ENCODE data around the gene NLRC5.
"Not testable (repeated sequence)": the region's sequence is repeated elsewhere in the genome, so short reads cannot be mapped to it uniquely, and the experiment has no call there.

The NLRC5 gene

DNA sequence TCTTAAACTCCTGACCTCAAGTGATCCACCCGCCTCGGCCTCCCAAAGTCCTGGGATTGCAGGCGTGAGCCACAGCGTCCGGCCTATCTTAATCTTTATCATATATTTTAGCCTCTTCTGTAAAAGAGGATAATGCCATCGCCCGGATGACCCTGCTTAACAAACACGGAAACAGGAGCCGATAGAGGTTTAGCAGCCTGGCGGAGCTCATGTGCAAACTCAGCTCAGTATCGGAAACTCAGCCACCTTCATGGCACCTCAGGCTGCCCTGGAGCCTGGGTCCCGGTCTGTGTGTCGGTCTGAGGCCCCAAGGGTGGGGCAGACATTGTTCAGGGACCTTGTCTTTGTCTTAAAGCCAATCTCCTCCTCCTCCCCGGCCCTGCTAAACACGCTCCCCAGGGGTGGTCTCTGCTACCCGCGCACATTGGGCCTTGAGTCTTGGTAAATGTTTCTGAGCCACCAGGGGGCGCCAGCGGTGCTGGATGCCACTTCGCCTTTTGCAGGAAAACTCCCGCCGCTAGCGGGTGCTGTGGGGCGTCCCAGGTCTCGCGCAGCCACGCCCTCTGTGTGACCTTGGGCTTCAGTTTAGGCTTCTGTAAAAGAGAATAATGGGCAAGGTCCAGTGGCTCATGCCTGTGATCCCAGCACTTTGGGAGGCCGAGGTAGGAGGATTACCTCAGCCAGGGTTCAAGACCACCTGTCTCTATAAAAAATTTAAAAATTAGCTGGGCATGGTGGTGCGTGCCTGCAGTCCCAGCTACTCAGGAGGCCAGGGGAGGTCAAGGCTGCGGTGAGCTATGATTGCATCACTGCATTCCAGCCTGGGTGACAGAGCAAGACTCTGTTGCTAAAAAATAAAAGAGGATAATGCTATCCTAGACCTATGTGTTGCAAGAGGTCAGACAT lies 24.9 kb upstream of the NLRC5 start:
- FAIRE-seq, result no peak

DNA sequence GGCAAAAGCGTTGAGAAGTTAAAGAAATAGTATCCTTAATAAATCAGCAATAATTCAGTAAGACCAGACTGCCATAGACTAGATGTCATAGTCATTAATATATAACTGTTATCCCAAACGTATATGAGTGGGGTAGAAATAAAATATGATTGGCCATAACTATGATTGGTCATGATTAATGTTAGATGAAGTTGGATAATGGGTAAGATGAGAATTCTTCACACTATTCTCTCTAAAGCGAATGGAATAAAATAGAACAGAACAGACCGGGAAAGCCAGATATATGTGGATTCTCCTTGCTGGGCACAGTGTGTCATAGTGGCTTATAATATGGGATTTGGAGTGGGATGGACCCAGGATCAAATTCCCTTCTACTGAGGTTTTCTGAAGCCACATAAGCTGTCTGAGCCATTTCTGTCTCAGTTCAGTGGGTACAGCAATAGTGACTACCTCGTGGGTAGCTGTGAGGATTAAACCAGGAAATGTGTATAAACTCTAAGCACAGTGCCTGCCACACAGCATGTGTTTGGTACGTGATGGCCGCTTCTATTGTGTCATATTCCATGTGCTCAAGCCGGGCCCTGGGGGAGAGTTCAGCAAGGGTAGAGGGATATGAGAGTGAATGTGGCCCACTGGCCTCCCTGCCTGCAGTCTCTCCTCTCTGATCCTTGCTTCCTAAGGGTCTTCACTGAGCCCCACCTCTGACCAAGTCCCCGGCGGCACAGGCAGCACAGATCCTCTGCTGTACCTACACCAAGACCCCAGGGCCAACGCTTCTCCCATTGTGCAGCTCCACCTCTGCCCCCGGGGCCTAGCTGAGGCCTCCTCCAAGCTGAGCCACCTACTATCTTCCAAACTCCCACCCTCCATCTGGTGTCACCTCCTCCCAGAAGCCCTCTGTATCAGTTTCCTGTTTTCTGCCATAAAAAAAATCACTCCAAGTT lies 23.9 kb upstream of the NLRC5 start:
- FAIRE-seq, result no peak

DNA sequence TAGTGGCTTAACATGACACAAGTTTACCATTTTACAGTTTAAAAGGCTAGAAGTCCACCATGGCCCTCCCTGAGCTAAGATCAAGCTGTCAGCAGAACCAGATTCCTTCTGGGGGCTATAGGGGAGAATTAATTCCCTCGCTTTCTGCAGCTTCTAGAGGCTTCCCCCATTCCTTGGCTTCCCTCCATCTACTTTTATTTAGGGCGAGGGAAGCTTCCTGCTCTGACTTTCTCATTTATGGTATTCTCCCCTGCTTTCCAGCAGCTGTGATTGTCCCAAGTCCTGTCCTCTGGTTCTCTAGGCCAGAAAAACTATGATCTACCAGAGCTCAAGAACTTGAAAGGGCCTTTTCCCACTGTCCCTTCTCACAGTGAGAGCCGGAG lies 23.3 kb upstream of the NLRC5 start:
- FAIRE-seq, result no peak

DNA sequence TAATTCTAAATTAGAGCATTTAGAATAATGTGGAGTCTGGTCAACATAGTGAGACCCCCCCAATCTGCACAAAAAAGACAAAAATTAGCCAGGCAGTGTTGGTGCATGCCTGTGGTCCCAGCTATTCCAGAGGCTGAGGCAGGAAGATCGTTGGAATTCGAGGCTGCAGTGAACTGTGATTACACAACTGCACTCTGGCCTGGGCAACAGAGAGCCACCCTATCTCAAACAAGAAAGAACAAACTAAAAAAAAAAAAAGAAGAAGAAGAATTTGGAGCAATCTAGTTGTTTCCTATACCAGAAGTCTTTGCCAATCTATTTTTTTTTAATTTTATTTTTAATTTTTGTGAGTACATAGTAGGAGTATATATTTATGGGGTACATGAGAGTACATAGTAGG lies 21.6 kb upstream of the NLRC5 start:
- FAIRE-seq, result no peak

DNA sequence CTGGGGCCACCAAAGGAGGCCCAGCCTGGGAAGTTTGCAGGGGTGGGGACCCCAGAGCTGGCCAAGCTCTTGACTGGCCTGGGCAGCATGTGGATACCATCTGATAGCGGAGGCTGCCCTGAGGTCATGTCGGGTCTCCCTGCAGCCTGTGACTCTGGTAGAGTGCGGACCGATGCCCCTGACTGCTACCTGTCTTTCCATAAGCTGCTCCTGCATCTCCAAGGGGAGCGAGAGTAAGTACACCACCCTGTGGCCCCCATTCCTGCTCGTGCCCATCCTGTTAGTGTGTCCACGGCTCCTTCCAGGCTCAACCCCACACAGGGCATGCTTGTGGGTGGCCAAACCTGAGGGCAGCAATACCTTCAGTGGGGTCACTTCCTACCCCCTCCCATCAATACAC lies 19.6 kb upstream of the NLRC5 start:
- FAIRE-seq, result no peak

DNA sequence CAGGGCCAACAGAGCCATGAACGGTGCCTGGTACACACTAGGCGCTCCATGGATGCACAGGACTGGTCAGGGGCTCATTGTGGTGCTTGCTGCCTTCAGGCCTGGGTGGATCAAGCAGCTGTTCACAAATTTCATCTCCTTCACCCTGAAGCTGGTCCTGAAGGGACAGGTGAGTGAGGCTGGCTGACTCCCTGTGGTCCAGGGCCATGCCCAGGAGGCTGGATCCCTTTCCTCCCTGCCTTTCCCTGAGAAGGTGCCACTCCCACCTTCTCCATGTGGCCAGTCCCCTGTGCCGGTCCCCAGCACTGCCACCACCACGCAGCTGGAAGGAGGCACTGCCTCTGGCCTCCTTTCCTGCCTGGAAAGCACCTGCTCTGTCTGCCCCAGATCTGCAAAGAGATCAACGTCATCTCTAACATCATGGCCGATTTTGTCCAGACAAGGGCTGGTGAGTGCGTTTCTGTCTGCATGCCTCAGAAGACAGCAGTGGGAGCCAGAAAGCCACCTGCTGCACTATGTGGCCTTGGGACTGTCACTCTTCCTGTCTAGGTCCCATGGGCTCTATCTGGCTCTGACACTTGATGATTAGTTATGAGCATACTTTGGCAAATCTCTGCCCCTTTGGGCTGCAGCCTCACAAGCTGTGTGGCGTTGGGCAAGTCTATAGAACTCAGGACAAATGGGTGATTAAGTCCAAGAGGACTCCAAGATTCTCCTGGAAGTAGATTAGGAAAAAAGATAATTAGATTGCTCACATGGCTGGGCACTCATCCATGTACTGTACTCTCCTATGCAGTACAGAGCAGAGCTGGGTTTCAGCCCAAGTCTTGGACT lies 18.2 kb upstream of the NLRC5 start:
- FAIRE-seq, result no peak

DNA sequence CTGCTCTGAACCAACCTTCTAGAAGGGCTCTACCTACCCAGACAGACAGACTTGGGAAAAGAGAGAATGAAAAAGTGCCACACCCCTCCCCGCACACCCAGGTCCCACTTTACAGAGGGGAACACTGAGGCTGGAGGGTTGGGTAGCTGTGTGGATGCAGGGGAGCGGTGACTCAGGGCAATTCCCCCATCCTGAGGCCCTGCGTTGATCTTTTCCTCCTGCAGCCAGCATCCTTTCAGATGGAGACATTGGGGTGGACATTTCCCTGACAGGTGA lies 17.7 kb upstream of the NLRC5 start:
- no peak for FAIRE-seq

DNA sequence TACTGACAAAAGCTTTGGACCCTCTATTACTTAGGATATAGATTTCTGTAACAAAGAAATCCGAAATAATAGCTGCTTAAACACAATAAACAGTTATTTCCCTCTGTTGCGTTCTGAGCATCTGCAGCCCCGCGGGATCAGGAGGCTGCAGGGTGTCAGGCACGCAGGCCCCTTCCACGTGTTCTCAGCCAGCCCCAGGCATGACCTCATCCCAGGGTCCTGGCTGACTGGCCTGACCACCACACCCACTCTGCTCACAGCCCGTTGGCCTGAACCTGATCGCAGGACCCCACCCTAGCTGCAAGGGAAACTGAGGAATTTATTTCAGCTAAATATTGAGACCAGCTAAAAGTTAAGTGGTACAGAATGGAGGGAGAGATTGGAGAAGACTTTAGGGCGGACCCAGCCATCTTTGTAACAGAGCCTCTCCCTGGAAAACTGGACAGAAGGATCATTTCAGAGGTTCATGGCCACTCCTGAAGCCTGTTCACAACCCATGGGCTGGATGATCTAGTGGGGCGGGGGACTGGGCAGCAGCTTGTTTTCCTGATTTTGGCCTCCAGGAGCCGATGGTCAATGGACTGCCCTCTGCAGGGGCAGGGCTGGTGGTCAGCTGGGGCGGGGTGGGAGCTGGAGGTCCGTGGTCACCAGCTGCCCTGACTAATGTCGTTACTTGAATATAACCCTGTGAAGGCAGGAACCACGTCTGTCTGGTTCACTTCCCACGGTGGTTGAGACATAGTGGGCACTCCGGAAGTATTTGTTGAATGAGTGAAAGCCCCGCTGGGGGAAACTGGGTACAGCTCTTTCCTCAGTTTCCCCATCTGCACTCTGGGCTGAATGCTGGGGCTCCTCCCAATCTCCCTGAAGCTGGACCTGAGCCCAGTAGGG lies 16.7 kb upstream of the NLRC5 start:
- FAIRE-seq, result no peak

DNA sequence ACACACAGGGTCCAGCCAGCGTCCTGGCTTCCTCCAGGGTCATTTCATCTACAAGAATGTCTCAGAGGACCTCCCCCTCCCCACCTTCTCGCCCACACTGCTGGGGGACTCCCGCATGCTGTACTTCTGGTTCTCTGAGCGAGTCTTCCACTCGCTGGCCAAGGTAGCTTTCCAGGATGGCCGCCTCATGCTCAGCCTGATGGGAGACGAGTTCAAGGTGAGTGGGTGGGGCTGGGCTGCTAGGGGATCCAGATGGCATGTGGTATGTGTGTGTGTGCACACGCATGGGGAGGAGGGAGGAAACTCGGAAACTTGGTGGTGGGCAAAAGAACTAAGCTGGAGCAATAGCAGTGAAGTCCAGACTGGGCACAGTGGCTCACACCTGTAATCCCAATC lies 16.1 kb upstream of the NLRC5 start:
- FAIRE-seq, result no peak

DNA sequence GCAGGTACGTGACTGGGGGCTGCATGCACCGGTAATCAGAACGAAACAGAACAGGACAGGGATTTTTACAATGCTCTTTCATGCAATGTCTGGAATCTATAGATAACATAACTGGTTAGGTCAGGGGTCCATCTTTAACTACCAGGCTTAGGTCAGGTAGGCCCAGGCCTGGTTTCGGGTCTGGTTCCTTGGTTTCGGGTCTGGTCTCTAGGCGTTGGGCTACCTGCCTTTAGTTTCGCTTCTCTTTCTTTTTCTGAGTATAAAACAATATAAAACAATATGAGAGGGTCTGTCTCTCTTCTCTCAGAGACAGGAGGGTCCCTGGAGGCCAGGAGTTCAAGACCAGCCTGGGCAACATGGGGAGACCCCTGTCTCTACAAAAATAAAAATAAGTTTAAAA lies 15.5 kb upstream of the NLRC5 start:
- not testable (repeated sequence) for FAIRE-seq

DNA sequence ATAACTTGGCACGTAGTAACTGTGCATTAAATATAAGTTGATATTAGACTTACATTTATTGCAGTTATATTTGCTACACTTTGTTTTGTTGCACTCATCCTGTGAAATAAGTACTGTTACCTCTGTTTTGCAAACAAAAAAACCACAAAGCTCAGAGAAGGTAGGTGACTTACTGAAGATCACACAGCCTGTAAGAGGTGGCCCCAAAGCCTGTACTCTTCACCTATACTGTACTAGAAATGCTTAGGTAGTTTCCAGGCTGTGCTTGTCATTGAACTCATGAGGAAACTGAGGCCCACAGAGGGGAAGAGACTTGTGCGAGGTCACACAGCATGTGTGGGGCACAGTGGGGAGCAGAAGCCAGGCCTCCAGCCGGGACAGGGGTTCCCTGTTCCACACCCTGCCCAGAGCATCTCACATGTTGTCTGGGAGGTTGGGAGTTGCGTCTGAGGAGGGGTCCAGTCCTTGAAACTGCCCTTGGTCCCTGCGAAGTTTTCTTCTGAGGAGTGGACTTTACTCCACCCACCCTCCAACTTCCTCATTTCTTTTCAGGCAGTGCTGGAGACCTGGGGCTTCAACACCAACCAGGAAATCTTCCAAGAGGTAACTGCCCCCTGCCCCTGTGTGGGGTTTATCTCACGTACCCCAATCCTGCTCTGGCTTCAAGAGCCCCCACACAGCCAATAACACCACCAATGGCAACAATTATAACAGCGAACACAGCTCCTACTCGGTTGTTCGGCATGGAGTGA lies 14.6 kb upstream of the NLRC5 start:
- FAIRE-seq, result no peak

DNA sequence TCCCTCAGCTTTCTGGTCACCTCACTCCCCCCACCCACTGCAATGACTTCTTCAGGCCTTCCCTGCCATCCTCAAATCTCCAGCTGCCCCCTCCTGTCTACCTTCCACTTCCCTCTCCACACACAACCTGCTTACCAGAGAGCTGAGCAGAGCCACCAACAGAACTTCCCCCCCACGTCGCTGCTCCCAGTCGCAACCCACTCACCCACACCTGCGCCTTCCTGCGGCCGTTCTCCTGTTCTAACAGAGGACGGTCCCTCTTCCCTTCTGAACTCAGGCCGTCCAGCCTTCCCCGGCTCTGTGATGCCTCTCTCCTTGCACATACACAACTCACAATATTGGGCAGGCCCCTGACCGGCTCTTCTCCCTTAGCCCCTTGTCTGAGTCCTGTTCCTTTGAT lies 13.6 kb upstream of the NLRC5 start:
- FAIRE-seq, result no peak

DNA sequence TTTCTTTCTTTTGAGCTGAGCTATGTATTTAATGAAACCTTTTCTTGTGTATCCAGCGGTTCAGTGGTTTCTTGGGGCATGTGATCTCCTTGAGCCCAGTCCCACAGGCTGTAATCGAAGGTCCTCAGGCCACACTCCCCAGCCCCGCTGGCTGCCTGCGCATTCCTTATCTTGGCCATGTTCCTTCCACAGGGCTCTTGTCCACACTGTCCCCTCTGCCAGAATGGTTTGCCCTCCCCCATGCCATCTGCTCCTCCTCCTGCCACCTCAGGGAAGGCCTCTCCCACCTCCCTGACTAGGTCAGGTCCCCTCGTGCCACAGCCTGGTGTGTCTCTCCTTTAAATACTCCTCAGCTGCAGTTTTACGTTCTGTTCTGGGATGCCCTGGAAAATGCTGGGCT lies 12.1 kb upstream of the NLRC5 start:
- no peak for FAIRE-seq

DNA sequence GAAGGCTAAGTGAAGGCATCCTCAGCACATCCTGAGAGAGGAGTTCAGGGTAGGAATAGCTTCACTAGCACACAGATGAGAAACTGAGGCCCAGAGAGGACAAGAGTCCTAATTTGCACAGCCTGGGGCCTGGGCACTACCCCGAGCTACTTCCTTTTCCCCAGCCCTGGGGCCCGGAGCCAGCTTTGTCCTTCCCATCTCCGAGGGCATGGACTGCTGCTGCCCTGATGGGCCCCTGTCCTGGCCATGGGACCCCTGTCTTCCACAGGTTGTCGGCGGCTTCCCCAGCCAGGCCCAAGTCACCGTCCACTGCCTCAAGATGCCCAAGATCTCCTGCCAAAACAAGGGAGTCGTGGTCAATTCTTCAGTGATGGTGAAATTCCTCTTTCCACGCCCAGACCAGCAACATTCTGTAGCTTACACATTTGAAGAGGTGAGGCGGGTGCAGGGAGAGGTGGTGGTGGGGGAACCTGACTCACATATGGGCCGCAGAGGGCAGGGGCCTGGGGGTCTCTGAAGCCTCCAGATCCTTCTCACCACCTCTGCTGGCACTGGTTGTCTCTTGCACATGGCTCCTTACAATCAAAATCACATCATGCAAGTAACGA lies 11.4 kb upstream of the NLRC5 start:
- no peak for FAIRE-seq

DNA sequence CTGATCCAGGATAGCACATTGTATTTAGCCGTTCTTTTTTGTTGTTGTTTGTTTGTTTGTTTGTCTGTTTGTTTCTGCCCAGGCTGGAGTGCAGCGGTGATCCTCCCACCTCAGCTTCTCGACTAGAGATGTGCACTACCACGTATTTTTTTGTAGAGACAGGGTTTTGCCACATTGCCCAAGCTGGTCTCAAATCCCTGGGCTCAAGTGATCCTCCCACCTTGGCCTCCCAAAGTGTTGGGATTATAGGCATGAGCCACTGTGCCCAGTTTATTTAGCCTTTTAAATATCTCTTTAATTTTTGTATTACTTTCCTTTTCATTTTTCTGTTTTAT lies 9.2 kb upstream of the NLRC5 start:
- no peak for FAIRE-seq

DNA sequence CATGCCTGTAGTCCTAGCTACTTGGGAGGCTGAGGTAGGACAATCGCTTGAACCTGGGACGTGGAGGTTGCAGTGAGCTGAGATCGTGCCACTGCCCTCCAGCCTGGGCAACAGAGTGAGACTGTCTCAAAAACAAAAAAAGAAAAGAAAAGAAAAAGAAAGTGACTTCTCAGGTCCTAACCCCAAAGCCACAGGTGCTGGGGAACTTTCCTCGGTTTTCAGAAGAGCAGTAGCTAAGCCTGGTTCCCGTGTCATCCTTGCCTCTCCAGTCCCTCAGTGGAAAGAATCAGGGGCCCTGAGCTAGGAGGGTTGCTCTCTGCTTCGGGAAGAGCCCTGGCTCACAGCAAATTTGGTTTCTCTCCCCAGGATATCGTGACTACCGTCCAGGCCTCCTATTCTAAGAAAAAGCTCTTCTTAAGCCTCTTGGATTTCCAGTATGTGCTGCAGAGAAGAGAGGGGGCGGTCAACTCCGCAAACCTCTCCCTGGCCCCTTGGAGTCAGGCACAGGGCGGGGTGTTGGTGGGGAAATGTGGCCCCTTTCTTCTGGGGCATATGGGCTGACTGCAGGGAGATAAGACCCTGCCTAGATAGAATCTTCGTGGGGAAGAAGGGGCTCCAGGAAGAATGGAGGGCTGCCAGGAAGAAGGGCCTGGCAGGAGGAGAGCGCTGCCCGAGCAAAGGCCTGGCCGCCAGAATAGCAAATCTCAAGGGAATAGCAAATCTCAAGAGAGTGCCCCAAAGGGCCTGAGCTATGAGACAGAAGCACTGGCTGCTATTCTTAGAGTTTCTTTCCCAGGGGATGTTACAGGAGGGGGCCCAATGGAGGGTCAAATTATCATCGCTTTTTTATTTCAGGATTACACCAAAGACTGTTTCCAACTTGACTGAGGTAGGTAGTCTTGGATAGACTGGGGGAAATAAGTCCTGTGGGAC lies 8.3 kb upstream of the NLRC5 start:
- no peak for FAIRE-seq

DNA sequence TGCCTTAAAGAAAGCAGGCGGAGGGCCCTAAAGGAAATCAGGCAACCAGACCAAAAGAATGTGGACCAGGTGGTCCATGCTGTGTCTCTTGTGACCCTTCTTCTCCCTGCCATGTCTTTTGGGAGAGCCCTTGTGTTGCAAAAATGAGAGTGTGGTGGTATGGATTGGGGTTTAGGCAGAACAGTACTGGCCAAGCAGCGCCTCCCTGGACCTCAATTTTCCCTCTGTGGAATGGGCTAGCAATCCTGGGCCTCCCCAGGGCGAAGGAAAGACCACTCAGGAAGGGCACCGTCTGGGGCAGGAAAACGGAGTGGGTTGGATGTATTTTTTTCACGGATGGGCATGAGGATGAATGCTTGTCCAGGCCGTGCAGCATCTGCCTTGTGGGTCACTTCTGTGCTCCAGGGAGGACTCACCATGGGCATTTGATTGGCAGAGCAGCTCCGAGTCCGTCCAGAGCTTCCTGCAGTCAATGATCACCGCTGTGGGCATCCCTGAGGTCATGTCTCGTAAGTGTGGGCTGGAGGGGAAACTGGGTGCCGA lies 7.6 kb upstream of the NLRC5 start:
- FAIRE-seq, result no peak

DNA sequence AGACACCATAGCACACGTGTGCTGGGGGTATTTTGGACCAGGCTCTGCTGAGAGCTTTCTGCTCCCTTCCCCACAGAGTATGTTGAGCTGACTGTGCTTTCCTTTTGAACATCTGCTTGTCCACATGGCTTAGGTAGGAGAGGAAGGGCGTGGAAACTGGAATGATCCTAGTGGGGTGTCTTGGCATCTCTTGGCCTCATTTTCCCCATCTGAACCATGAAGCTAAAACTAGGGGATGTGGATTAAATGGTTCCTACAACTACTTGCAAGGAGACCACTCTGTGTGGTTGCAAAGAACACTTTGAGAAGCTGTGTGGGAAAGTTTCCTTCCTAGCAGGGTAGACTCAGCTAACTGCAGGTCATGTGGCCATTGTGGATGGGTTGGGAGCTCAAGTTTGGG lies 6.7 kb upstream of the NLRC5 start:
- no peak for FAIRE-seq

DNA sequence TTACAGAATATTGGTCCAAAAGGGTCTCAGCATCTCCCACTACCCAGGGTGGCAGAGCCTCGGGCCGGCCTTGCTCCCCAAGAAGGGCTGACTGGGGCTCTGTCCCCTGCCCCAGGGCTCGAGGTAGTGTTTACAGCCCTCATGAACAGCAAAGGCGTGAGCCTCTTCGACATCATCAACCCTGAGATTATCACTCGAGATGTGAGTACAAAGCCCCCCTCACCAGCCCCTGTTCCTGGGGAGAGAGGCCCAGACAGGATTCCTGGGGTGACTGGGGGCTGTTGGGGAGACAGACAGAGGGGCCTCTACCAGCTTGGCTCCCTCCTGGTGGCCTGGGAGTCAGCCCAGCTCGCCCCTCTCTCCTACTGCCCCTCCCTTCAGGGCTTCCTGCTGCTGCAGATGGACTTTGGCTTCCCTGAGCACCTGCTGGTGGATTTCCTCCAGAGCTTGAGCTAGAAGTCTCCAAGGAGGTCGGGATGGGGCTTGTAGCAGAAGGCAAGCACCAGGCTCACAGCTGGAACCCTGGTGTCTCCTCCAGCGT lies 6.1 kb upstream of the NLRC5 start:
- no peak for FAIRE-seq

Data from islet of Langerhans (tissue), 1 donor.